NCI-H524 (cell line): ENCODE measurements around the gene SOX1.

Experiments
- DNase-seq, 2 experiments: peaks; one replicate each; lab custom pipeline; 2025; lab: John Stamatoyannopoulos, UW

Gene SOX1

GRCh38 chr13:112106478-112107141 is 39.7 kb downstream of the SOX1 start:
- no peak for DNase-seq

DNA sequence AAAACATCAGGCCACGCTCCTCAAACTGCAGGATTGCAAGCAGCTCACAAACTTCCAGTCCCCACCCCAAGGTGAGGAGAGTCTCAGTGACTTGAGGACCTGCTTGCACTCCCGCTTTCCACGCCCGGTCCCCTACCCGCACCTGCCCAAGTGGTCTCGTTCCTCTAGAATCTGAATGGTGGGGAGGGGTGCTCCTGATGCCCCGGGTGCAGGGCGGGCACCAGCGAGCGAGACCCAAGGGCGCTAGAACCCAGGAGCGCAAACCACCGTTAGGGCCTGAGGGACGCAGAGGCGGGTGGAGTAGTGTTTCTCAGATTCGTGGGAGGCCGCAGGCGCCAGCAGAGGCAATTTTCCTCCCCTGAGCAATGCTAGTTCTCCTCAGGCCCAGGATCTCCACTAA is 40.3 kb downstream of the SOX1 start:
- no peak for DNase-seq

GRCh38 chr13:112110479-112110878 is 43.5 kb downstream of the SOX1 start:
- no peak for DNase-seq

DNA sequence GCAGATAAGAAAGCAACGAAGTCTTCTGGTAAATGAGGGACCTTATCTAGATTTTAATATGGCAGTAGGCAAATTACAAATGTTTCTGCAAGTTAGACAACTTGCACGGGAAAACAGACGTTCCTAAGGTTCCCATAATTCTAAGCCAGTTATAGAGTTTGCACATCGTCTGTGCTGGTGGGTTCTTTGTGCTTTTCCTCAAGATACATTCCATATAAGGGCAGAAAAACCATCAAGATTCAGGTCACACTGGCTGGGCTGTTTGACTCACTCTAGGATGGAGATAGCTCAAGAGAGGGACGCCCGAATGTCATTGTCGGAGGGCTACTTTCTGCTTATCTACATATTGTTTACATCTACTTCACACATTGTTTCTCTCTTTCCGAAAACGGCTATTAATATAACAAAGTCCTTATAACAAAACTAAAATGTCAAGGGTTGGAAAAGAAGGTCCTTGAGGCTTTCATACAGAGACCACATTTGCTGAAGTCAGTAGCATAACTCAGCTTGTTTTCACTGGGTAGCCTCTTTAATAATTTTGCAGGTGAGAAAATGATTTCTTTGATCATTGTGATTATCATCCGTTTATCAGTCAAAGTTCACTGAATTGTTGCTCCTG is 44.4 kb downstream of the SOX1 start:
- DNase-seq = no peak

DNA sequence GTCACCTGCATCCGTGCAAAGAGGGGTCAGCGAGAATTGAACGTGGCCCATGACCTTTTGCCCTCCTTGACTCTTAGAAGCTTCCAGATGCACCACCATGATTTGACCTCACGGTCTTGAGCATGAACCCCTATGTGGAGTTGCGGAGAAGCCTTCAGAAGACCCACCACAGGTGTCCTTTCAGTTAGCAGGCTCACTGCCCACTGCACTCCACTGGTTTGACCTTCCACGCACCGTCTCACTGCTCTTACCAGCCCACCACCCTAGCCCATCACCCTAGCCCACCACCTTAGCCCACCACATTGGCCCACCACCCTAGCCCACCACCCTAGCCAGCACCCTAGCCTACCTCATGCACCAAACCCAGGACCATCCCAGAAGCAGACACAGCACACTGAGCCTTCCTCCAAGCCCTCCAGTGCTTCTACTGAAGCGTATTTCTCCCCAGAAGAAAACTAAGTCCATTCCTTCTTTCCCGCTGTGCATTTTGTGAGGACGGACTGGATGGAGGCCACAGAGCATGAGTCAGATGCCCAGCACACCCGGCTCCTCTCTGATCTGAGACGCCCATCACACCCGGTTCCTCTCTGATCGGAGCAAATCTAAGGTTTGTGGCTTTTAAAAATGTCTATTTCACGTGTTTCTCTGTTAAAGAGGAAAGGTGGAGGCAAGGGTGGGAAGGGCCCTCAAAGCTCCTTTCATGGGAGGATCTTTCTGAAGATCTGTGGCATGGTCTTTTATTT is 45.8 kb downstream of the SOX1 start:
- no peak for DNase-seq

- no peak for DNase-seq
These were observed 46.4 kb downstream of the SOX1 start for GRCh38 chr13:112113348-112113747.

DNA sequence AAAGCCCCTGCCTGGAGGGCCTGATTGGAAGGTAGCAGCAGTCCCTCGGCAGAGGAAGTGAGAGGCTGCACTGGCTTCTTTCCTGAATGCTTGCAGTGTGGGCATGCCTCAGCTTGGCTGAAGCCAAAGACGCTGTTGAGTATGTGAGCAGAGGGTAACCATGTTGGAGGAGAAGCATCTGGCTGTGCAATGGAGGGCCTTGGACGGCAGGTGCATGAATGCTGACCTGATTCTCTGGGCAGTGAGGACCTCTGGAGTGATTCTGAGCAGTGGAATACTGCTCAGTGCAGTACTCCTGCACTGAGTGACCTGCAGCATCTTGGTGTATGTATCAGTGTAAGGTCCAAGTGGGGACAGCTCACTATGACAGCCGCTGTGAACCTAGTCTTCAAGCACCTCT is 46.9 kb downstream of the SOX1 start:
- no peak for DNase-seq

DNA sequence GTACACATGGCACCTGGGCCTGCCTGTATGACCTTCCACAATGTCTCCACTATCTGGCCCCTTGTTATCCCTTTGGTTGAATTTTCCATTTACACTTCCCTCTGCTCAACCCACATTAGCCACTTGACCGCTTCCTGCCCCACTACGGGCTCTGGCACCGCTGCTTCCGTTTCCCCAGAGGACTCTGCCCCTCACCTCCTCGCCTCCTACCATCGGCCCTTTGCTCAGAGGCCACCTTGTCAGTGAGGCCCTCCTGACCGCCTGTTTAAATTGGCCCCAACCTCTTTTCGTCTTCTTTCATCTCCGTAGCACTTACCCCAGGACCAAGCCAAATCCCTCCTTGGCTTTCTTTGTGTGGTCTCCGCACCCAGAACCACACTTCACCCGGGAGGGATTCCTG is 47.4 kb downstream of the SOX1 start:
- no peak for DNase-seq

DNA sequence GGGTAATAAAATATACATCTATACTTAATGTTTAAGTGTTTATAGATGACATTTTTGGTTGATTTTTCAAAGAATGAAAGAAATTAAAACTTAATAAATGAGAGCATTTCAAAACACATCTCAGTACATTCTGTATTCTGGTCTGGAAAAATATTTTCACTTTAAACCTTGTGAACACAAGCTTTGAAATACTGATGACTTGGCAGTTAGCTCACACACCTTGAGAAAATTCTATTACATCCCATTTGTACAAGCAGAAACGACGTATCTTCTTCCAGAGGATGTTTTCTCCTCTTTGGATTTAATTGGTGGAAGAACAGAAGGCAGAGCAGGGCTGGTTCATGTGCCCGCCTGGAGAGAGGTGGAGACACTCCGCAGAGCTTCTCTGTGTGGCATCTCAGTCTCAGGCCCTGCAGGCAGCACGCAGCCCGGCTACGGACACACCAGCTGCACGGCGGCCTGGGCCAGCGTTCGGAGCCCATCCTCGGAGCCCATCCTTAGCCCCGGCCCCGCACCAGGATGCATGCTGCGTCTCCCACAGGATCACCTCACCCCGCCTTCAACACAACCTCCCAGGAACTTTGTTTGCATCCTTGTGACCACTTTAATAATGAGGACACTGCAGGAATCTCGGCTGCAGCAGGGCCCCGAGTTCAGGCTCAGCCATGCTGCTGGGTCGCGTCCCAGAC is 48.6 kb downstream of the SOX1 start:
- DNase-seq = no peak

- no peak for DNase-seq
These were observed 49.4 kb downstream of the SOX1 start for GRCh38 chr13:112116187-112116950.

DNA sequence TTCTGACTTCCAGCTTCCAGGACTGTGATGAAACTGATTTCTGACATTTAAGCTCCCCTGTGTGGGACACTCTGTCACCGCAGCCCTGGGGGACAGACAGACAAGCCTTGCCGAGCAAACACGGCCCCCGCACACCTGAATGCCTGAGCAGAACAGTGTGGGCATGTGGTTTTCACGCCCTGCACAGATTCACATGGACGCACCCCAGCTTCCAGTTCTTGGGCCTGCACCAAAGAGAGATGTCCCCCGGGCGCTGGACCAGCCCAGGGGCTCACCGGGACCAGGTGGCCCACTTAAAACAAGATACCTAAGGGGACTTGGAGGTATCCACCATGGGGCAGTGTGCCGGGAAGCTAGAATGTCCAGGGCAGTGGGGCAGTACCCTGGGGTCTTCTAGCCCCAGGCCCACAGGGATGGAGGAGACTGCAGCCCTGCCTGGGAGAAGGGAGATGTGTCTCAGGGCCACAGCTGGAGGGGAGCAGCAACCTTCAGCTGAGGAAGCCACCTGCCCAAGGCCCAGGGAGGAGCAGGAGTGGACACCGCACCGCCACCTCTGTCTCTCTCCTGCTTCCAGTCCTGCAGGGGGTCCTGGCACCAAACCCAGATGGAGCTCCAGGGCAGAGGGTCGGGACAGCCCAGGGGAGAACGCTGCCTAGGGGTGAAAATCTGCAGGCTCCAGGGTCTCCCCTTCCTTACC is 50.5 kb downstream of the SOX1 start:
- DNase-seq = no peak

GRCh38 chr13:112117955-112118302 is 51.0 kb downstream of the SOX1 start:
- no peak for DNase-seq

- DNase-seq = no peak
These were observed 51.6 kb downstream of the SOX1 start for GRCh38 chr13:112118451-112119064.

DNA sequence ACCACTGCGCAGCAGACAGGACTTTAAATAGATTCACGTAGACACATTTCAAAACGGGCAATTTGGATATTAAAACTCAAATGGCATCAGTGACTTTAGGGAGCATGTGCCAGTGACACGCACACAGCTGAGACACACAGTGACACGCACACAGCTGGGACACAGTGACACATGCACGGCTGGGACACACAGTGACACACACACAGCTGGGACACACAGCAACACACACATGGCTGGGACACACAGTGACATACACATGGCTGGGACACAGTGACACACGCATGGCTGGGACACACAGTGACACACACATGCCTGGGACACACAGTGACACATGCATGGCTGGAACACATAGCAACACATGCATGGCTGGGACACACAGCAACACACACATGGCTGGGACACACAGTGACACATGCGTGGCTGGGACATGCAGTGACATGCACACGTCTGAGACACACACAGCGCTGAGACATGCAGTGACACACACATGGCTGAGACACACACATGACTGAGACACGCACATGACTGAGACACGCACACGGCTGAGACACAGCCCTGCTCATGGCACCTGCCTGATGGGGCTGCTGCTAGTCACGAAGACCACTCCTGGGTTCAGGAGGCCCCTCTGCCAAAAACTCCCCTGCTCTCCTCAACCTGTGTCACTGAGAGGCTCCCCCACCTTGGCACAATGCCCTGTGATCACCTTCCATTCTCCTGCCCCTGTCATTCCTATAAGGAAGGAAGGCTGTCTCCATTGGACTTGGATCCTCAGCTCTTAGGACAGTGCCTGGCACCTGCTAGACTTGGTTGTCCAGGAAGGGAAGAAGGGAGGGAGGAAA is 52.5 kb downstream of the SOX1 start:
- no peak for DNase-seq

GRCh38 chr13:112120031-112120373 is 53.1 kb downstream of the SOX1 start:
- no peak for DNase-seq
